ENCODE measurements around the gene ABHD11.

- TF ChIP-seq CTCF (IDR thresholded peaks at IDR 0.05 in 4 of 5, conservative IDR thresholded peaks at IDR 0.05 in 1 of 5): no peak
- TF ChIP-seq POLR2A (IDR thresholded peaks at IDR 0.05): no peak
Measured at GRCh38 chr7:73739387-73739767, 775 bp upstream of the ABHD11 start.
